UCSD-AML1 (cell line): ENCODE data around the gene PDZK1IP1.
"Not testable (repeated sequence)": the region's sequence is repeated elsewhere in the genome, so short reads cannot be mapped to it uniquely, and the experiment has no call there.

ENCODE experiments used
- DNase-seq: peaks from one replicate; lab custom pipeline; 2025; ENCODE audit not compliant: unreplicated experiment; lab: John Stamatoyannopoulos, UW

PDZK1IP1 gene

GRCh38 chr1:47198214-47198613 is 8.4 kb upstream of the PDZK1IP1 start:
- no peak for DNase-seq

GRCh38 chr1:47196622-47197021 is 6.8 kb upstream of the PDZK1IP1 start:
- no peak for DNase-seq

GRCh38 chr1:47195981-47196380 is 6.1 kb upstream of the PDZK1IP1 start:
- DNase-seq, result not testable (repeated sequence)

GRCh38 chr1:47194311-47194710 is 4.5 kb upstream of the PDZK1IP1 start:
- no peak for DNase-seq

- not testable (repeated sequence) for DNase-seq
These were observed 3.7 kb upstream of the PDZK1IP1 start for GRCh38 chr1:47193496-47193895.

GRCh38 chr1:47192458-47193384 is 2.9 kb upstream of the PDZK1IP1 start:
- peak; percentile 81 for DNase-seq

- DNase-seq, result no peak
These were observed 2.2 kb upstream of the PDZK1IP1 start for GRCh38 chr1:47191940-47192457.

- DNase-seq, result no peak
These were observed 1.0 kb upstream of the PDZK1IP1 start for GRCh38 chr1:47190857-47191256.

GRCh38 chr1:47190509-47190855 is 646 bp upstream of the PDZK1IP1 start:
- no peak for DNase-seq

GRCh38 chr1:47188791-47189785 is 748 bp downstream of the PDZK1IP1 start:
- DNase-seq, result no peak

- no peak for DNase-seq
These were observed 1.9 kb downstream of the PDZK1IP1 start for GRCh38 chr1:47187926-47188250.

GRCh38 chr1:47187231-47187925 is 2.5 kb downstream of the PDZK1IP1 start:
- DNase-seq, result no peak

GRCh38 chr1:47186267-47187185 is 3.3 kb downstream of the PDZK1IP1 start:
- no peak for DNase-seq

- DNase-seq, result no peak
These were observed 4.8 kb downstream of the PDZK1IP1 start for GRCh38 chr1:47184822-47185677.

GRCh38 chr1:47184090-47184821 is 5.6 kb downstream of the PDZK1IP1 start:
- no peak for DNase-seq

GRCh38 chr1:47183308-47184089 is 6.3 kb downstream of the PDZK1IP1 start:
- DNase-seq, result no peak

GRCh38 chr1:47182676-47183235 is 7.1 kb downstream of the PDZK1IP1 start:
- DNase-seq, result no peak
